ENCODE measurements around the gene ING4.

Gene ING4

DNA sequence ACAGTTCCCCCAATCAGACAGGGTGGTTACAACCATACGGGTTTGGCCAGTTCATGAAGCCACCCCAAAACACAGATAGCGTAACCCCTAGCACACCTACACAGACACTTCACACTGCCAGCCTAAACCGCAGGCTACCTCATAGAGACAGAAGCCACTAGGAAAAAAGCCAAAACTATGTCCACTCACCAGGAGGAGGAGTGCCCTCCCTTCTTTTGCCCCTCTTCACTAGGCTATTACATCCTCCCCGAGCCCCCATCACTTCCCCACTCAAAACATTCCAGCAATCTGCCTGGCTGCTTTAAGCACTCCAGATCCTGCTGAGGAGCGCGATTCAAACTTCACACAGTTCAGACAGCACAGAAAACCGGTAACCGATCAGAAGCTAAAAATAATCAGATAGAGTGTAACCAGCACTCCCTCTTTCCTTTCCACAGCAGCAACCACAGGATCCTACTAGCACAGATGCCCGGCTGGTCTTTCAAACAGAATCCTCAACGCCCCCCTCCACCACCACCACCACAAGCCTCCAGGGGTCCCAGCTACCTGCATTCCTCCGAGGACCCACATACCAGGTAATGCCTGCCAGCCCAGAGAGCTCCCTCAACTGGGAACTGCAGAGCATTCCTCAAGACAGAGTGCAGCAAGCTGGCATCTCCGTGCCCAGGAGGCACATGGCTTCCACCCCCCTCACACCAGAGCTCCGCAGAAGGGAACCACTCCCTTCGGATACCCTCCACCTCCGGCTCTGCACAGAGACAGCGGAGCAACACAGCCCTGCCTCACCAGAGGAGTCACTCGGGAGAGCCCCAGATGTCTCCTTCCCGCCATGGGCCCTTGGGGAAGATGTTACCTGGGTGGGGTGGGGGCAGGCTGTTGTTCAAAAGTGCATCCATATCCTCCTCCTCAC, 57.2 kb downstream of the ING4 start:
- DNase-seq (ENCODE audit: insufficient read length, low spot score): no peak
- no peak for TF ChIP-seq SPI1 (IDR thresholded peaks at IDR 0.05; ENCODE audit: low read depth, low read length)
- TF ChIP-seq POLR2AphosphoS5 (IDR thresholded peaks at IDR 0.05; ENCODE audit: low read depth, low read length): no peak
- TF ChIP-seq POU2F2 (IDR thresholded peaks at IDR 0.05; ENCODE audit: low read depth, low read length): no peak
- no peak for TF ChIP-seq PAX5 (IDR thresholded peaks at IDR 0.05; ENCODE audit: insufficient read depth, low read length, severe bottlenecking)
- no peak for TF ChIP-seq TAF1 (IDR thresholded peaks at IDR 0.05; ENCODE audit: low read depth, low read length)
- TF ChIP-seq POLR2A (IDR thresholded peaks at IDR 0.05; ENCODE audit: low read depth, low read length): no peak; the same call in 1 of the 2 replicates
- FAIRE-seq: peak; percentile 84

DNA sequence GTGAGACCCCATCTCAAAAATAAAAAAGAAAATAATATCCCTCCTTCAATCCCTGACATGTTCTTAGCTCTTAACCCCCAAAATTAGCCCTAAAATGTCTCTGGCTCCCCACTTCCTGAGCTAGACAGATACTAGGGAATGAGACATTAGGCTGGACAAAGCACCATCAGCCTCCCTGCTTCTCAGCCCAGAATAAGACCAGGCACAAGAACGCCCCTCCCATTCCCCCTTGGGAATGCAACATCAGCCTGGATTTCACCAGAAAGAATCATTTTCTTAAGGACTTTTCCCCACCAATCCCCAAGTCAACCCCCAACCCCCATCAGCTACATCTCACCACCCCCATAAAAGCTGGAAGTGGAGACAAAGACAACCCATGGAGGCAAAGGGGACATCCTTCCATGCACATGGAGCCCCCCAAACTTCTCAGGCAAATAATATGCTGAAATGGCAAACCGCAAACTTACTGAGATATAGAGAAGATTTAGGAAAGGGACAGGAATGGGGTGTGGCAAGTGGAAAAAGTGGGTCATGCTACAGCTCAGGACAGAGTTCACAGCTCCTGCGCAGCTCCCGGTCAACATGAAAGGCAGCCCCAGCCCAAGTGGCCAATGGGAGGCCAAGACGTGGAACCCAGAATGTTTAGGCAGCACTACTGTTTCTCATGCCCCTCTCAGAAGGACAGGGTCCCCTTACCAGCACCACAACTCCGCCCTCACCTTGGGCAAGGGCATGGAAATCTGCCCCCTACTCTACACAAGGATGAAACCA, 58.5 kb downstream of the ING4 start:
- DNase-seq (ENCODE audit: insufficient read length, low spot score) (no peak), FAIRE-seq (peak; percentile 23)
- TF ChIP-seq POLR2AphosphoS5 (IDR thresholded peaks at IDR 0.05; ENCODE audit: low read depth, low read length) (no peak), SPI1 (IDR thresholded peaks at IDR 0.05; ENCODE audit: low read depth, low read length) (no peak), PAX5 (IDR thresholded peaks at IDR 0.05; ENCODE audit: insufficient read depth, low read length, severe bottlenecking) (no peak)

DNA sequence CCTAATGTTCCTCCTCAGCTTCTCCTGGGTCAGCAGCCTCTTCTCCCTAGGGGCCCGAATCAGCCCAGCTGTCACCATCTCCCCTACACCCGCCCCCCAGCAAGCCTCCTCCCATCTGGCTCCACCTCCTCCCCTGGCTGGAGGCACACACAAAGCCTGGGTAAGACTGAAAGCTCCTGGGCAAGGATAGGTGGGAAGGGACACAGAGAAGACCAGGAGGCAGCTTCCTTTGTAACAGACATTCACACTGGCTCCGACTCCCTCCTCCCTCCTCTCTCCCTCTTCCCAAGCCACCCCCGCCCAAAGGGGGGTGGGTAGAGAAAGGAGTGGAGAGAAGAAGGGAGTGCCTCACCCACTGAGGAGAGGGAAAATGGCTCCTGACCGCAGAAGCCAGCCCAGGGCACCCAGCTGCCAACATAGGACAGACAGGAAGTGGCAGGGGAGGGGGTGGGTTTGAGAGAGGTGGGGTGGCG, 59.8 kb downstream of the ING4 start:
- no peak for TF ChIP-seq PAX5 (IDR thresholded peaks at IDR 0.05; ENCODE audit: insufficient read depth, low read length, severe bottlenecking)
- no peak for TF ChIP-seq POLR2A (IDR thresholded peaks at IDR 0.05; ENCODE audit: low read depth, low read length)
- TF ChIP-seq TAF1 (IDR thresholded peaks at IDR 0.05; ENCODE audit: low read depth, low read length): no peak
- no peak for TF ChIP-seq POU2F2 (IDR thresholded peaks at IDR 0.05; ENCODE audit: low read depth, low read length)
- no peak for TF ChIP-seq SPI1 (IDR thresholded peaks at IDR 0.05; ENCODE audit: low read depth, low read length)
- no peak for TF ChIP-seq POLR2AphosphoS5 (IDR thresholded peaks at IDR 0.05; ENCODE audit: low read depth, low read length)
- FAIRE-seq (peak; percentile 13), DNase-seq (ENCODE audit: insufficient read length, low spot score) (no peak)

DNA sequence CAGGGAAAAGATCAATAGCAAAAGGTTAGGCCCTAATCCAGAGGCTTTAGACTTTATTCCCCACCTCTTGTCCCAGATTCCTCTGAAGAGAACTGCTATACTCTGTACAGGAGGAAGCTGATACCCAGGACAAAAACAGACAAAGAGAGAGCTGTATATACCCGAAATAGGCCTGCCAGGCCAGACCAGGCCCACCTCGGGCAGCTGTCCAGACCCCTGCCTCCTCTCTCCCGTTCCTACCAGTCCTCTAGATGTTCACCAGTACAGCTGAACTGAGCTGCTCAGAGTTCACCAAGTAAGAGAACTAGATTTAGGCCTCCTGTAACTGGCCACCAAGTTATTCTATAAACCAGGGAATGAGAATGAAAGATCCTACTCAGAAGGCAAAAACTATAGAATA, 60.4 kb downstream of the ING4 start:
- TF ChIP-seq POLR2AphosphoS5 (IDR thresholded peaks at IDR 0.05; ENCODE audit: low read depth, low read length) (no peak), PAX5 (IDR thresholded peaks at IDR 0.05; ENCODE audit: insufficient read depth, low read length, severe bottlenecking) (no peak), TAF1 (IDR thresholded peaks at IDR 0.05; ENCODE audit: low read depth, low read length) (no peak), POLR2A (IDR thresholded peaks at IDR 0.05; ENCODE audit: low read depth, low read length) (no peak), SPI1 (IDR thresholded peaks at IDR 0.05; ENCODE audit: low read depth, low read length) (no peak), POU2F2 (IDR thresholded peaks at IDR 0.05; ENCODE audit: low read depth, low read length) (no peak)
- no peak for FAIRE-seq
- no peak for DNase-seq (ENCODE audit: insufficient read length, low spot score)

Measured in GM12891 (cell line).